GM19372 (cell line): Measurements from ENCODE around the gene URB1.
"Not testable (repeated sequence)": the region's sequence is repeated elsewhere in the genome, so short reads cannot be mapped to it uniquely, and the experiment has no call there.

Experiments used
- ATAC-seq: cut with Tn5 transposase; IDR thresholded peaks from one replicate; pipeline ENCODE4 v1.9.1; 2021; ENCODE audit warnings: mild to moderate bottlenecking, low read depth, moderate library complexity; ENCODE audit not compliant: unreplicated experiment

Gene URB1

GRCh38 chr21:32392880-32393676, at the start of gene URB1:
Gene URB1, minus strand, starts transcription at chr21:32393012. Its CDS starts 102 bp downstream, at chr21:32392910.
- peak; percentile 93 for ATAC-seq

GRCh38 chr21:32437729-32438128, 44.9 kb upstream of the URB1 start:
- ATAC-seq, result no peak

GRCh38 chr21:32432982-32433660, 40.3 kb upstream of the URB1 start:
- ATAC-seq, result not testable (repeated sequence)

GRCh38 chr21:32427958-32428623, 35.3 kb upstream of the URB1 start:
- no peak for ATAC-seq

GRCh38 chr21:32426592-32427051, 33.8 kb upstream of the URB1 start:
- no peak for ATAC-seq

GRCh38 chr21:32426066-32426465, 33.3 kb upstream of the URB1 start:
- ATAC-seq, result no peak

- no peak for ATAC-seq
Measured at GRCh38 chr21:32425628-32426027, 32.8 kb upstream of the URB1 start.

- no peak for ATAC-seq
Measured at GRCh38 chr21:32424674-32425073, 31.9 kb upstream of the URB1 start.

- no peak for ATAC-seq
Measured at GRCh38 chr21:32424191-32424535, 31.4 kb upstream of the URB1 start.

- no peak for ATAC-seq
Measured at GRCh38 chr21:32423320-32424190, 30.7 kb upstream of the URB1 start.

GRCh38 chr21:32422064-32422463, 29.3 kb upstream of the URB1 start:
- no peak for ATAC-seq

- no peak for ATAC-seq
Measured at GRCh38 chr21:32418146-32418545, 25.3 kb upstream of the URB1 start.

GRCh38 chr21:32415451-32416398, 22.9 kb upstream of the URB1 start:
- no peak for ATAC-seq

GRCh38 chr21:32414579-32415358, 22.0 kb upstream of the URB1 start:
- ATAC-seq, result no peak

- ATAC-seq, result no peak
Measured at GRCh38 chr21:32413697-32414578, 21.1 kb upstream of the URB1 start.

GRCh38 chr21:32413015-32413504, 20.2 kb upstream of the URB1 start:
- ATAC-seq, result no peak
